OCI-LY1 (cell line): ENCODE results near the gene C10orf67.

Experiments used
- H2AFZ ChIP-seq: fragments of 200-600 bp; sonication (generic), shearing (Covaris generic); 2 replicates; pipeline ENCODE4 v1.6.0; 2014; ENCODE audit warnings: antibody characterized with exemption, mild to moderate bottlenecking, low read length
- H3F3A ChIP-seq: fragments of 200-600 bp; sonication (generic), shearing (Covaris generic); 2 replicates; pipeline ENCODE4 v1.6.0; 2014; ENCODE audit warnings: mild to moderate bottlenecking, antibody characterized with exemption, low read length, moderate library complexity; ENCODE audit not compliant: insufficient read depth
- H3K27ac ChIP-seq: fragments of 200-600 bp; sonication (generic); 2 replicates; pipeline ENCODE4 v1.5.1; 2014; ENCODE audit warnings: low read length, mixed run types, mild to moderate bottlenecking, low read depth; ENCODE audit not compliant: poor library complexity, severe bottlenecking
- H3K27me3 ChIP-seq: fragments of 200-600 bp; sonication (generic); 2 replicates; pipeline ENCODE4 v1.6.0; 2014; ENCODE audit warnings: antibody characterized with exemption, mild to moderate bottlenecking, low read length, moderate library complexity; ENCODE audit not compliant: insufficient read depth
- H3K36me3 ChIP-seq: fragments of 200-600 bp; sonication (generic); 2 replicates; pipeline ENCODE4 v1.6.1; 2014; ENCODE audit warnings: mild to moderate bottlenecking, antibody characterized with exemption, low read length, moderate library complexity, mixed read lengths; ENCODE audit not compliant: insufficient read depth
- H3K4me1 ChIP-seq: fragments of 200-600 bp; sonication (generic); 2 replicates; pipeline ENCODE4 v1.5.1; 2014; ENCODE audit warnings: mild to moderate bottlenecking, low read length, moderate library complexity; ENCODE audit not compliant: insufficient read depth, severe bottlenecking
- H3K4me2 ChIP-seq: fragments of 200-600 bp; sonication (generic), shearing (Covaris generic); 2 replicates; pipeline ENCODE4 v1.6.1; 2014; ENCODE audit warnings: low read length
- H3K4me3 ChIP-seq: fragments of 200-600 bp; sonication (generic); 2 replicates; pipeline ENCODE4 v1.5.1; 2014; ENCODE audit warnings: low read length, low read depth, mild to moderate bottlenecking, mixed read lengths; ENCODE audit not compliant: poor library complexity, severe bottlenecking
- H3K79me2 ChIP-seq: fragments of 200-600 bp; shearing (Covaris generic); 2 replicates; pipeline ENCODE4 v1.6.1; 2016; ENCODE audit warnings: mixed run types, low read length, mixed read lengths; ENCODE audit not compliant: insufficient read depth
- H3K9ac ChIP-seq: fragments of 200-600 bp; sonication (generic), shearing (Covaris generic); 2 replicates; pipeline ENCODE4 v1.6.1; 2014; ENCODE audit warnings: mild to moderate bottlenecking, low read length, mixed read lengths
- H3K9me2 ChIP-seq: fragments of 200-600 bp; sonication (generic), shearing (Covaris generic); 2 replicates; pipeline ENCODE4 v1.6.1; 2014; ENCODE audit warnings: low read depth, mild to moderate bottlenecking, low read length, mixed read lengths
- H3K9me3 ChIP-seq: fragments of 200-600 bp; shearing (Covaris generic); 2 replicates; pipeline ENCODE4 v1.6.1; 2014; ENCODE audit warnings: low read length, mixed read lengths
- H4K20me1 ChIP-seq: fragments of 200-600 bp; sonication (generic), shearing (Covaris generic); 2 replicates; pipeline ENCODE4 v1.6.0; 2016; ENCODE audit warnings: mild to moderate bottlenecking, low read length; ENCODE audit not compliant: insufficient read depth
- EZH2 ChIP-seq: fragments of 200-600 bp; sonication (generic), shearing (Covaris generic); IDR thresholded peaks from 2 replicates; pipeline ENCODE4 v1.8.0; 2017; ENCODE audit warnings: borderline replicate concordance, mixed run types, mild to moderate bottlenecking, antibody characterized with exemption, low read length, moderate library complexity, mixed read lengths
- TF ChIP-seq, protein P1 (sequence below): fragments of 200-600 bp; sonication (generic), shearing (Covaris generic); IDR thresholded peaks from 2 replicates; pipeline ENCODE4 v1.5.1; 2017; ENCODE audit warnings: mild to moderate bottlenecking, antibody characterized with exemption, low read length, moderate library complexity, mixed read lengths

Gene C10orf67

GRCh38 chr10:23205972-23206642 lies 138.5 kb downstream of the C10orf67 start:
- no peak overlapping the region for H3K4me3 ChIP-seq
- H3K79me2 ChIP-seq = no peaks in the 10 kb centered on the region
- no peak overlapping the region for H3K4me2 ChIP-seq
- H3K36me3 ChIP-seq = no peaks in the 10 kb centered on the region
- H3F3A ChIP-seq = no peaks in the 10 kb centered on the region
- no peak overlapping the region for H3K9ac ChIP-seq
- TF ChIP-seq EZH2 = no peak
- TF ChIP-seq, protein P1, sequence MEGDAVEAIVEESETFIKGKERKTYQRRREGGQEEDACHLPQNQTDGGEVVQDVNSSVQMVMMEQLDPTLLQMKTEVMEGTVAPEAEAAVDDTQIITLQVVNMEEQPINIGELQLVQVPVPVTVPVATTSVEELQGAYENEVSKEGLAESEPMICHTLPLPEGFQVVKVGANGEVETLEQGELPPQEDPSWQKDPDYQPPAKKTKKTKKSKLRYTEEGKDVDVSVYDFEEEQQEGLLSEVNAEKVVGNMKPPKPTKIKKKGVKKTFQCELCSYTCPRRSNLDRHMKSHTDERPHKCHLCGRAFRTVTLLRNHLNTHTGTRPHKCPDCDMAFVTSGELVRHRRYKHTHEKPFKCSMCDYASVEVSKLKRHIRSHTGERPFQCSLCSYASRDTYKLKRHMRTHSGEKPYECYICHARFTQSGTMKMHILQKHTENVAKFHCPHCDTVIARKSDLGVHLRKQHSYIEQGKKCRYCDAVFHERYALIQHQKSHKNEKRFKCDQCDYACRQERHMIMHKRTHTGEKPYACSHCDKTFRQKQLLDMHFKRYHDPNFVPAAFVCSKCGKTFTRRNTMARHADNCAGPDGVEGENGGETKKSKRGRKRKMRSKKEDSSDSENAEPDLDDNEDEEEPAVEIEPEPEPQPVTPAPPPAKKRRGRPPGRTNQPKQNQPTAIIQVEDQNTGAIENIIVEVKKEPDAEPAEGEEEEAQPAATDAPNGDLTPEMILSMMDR = no peak
- H2AFZ ChIP-seq = no peak overlapping the region
- no peaks in the 10 kb centered on the region for H3K4me1 ChIP-seq
- no peak overlapping the region for H3K27ac ChIP-seq
- H4K20me1 ChIP-seq = no peaks in the 10 kb centered on the region
- no peaks in the 10 kb centered on the region for H3K9me2 ChIP-seq
- H3K9me3 ChIP-seq = no peaks in the 10 kb centered on the region
- no peaks in the 10 kb centered on the region; the same call in 1 of the 2 replicates for H3K27me3 ChIP-seq

GRCh38 chr10:23204773-23205172 lies 139.8 kb downstream of the C10orf67 start:
- H3F3A ChIP-seq = no peaks in the 10 kb centered on the region
- H3K36me3 ChIP-seq = no peaks in the 10 kb centered on the region
- H3K4me1 ChIP-seq = no peaks in the 10 kb centered on the region
- H3K27me3 ChIP-seq = no peaks in the 10 kb centered on the region; the same call in 1 of the 2 replicates
- H4K20me1 ChIP-seq = no peaks in the 10 kb centered on the region
- H3K79me2 ChIP-seq = no peaks in the 10 kb centered on the region
- TF ChIP-seq, protein P1 = no peak
- no peak for TF ChIP-seq EZH2
- no peak overlapping the region for H3K9ac ChIP-seq
- no peaks in the 10 kb centered on the region for H3K9me3 ChIP-seq
- no peak overlapping the region for H3K27ac ChIP-seq
- H3K4me2 ChIP-seq = no peak overlapping the region
- no peaks in the 10 kb centered on the region for H3K9me2 ChIP-seq
- H3K4me3 ChIP-seq = no peak overlapping the region
- H2AFZ ChIP-seq = no peak overlapping the region

DNA sequence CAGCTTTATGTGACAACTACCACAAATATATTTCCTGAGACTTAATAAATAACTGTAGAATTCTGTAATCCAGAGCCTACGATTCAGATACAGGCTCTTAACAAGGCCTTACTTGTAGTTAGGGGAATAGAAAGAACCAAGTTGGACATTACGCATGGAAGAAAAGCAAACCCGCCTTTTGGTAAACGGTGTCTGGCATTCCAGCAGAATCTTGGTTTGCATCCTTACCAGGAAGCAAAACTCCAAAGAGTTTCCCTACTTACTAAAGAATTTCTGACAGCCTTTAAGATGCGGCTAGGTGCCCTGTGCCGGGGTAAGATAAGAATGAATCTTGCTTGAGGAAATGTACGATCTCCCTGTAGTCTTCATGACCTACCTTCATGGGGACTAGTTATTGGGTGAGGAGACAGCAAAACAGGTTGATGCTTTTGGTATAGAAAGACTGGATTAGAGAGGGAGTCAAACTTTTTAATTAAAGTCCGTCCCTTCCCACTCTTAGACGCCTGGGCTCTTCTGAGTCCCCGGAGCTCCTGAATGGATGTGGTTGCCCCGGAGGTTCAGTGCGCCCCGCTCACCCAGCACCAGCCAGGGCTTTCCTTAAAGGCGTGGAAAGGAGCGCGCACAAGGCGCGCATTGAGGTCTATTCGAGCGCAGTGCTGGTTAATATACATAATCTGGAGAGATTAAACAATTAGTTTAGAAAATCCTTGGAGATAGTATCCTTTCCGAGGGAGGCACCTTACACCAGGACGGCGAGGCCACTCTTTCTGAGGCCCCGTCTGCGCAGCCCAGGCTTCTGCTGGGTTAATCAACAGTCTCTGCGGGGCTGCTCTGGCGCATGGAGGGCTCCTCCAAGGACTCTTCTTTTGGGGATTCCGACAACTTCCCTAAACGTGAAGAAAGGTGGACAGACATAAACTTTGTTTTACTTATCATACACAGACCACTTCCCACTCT lies 140.9 kb downstream of the C10orf67 start:
- Histone ChIP-seq H4K20me1 (no peaks in the 10 kb centered on the region), H3K4me2 (no peak overlapping the region), H3K27me3 (no peaks in the 10 kb centered on the region; the same call in 1 of the 2 replicates)

More for the DNA sequence above, 140.9 kb downstream of the C10orf67 start:
- TF ChIP-seq, protein P1 = no peak
- TF ChIP-seq EZH2 = no peak
- H3K79me2 ChIP-seq = no peaks in the 10 kb centered on the region
- no peaks in the 10 kb centered on the region for H3F3A ChIP-seq
- no peaks in the 10 kb centered on the region for H3K9me3 ChIP-seq
- no peak overlapping the region for H3K9ac ChIP-seq
- no peak overlapping the region for H3K4me3 ChIP-seq
- H2AFZ ChIP-seq = no peak overlapping the region
- no peaks in the 10 kb centered on the region for H3K9me2 ChIP-seq
- no peak overlapping the region for H3K27ac ChIP-seq
- H3K4me1 ChIP-seq = no peaks in the 10 kb centered on the region
- H3K36me3 ChIP-seq = no peaks in the 10 kb centered on the region
